ENCODE data around the gene MARK1.
"Not testable (repeated sequence)": the region's sequence is repeated elsewhere in the genome, so short reads cannot be mapped to it uniquely, and the experiment has no call there.

Gene MARK1

DNA sequence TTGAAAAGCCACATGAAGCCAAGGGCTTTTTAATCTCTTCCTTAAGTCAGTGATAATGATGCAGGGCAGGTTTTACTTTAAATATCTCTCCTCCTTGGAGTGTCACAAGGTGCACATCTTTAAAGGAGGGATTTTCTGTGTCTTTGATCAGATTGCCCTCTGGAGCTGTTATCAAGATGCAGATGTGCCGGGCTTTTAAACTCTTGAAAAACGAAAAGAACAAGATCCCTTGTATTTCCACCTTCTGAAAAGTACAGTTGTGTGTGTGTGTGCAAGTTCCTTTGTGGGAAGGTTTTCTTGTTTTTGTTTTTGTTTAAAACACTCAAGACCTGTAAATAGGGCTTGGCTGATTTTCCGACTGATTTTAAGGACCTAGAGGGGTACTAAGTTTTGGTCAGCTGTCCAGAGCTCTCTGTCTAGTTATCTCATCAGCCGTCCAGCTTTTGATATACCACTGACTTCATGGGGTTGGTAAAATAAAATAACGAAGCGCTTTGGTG, 1.6 kb downstream of the MARK1 start:
- DNase-seq: no peak

DNA sequence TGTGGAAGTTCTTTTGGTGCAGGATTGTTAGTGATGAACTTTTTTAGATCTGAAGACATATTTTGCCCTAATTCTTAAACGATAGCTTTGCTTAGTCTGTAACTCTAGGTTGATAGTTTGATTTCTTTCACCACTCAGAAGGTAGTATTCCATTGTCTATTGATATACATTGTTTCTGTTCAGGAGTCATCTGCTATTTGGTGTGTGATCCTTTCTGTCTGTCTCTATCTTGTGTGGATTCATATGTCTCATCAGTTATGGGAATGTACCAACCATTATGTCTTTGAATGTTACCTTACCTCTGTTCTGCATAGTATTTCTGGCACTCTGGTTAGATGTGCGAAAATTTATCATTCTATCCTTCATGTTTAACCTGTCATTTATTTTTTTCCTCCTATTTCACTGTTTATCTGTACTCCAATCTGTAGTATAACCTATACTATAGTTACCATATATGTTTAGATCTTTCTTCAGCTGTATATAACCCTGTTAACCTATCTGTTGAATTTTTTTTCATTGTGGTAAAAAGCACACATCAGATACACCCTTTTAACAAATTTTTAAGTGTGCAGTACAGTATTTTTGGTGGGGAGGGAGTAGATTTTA, 5.7 kb downstream of the MARK1 start:
- DNase-seq: no peak

DNA sequence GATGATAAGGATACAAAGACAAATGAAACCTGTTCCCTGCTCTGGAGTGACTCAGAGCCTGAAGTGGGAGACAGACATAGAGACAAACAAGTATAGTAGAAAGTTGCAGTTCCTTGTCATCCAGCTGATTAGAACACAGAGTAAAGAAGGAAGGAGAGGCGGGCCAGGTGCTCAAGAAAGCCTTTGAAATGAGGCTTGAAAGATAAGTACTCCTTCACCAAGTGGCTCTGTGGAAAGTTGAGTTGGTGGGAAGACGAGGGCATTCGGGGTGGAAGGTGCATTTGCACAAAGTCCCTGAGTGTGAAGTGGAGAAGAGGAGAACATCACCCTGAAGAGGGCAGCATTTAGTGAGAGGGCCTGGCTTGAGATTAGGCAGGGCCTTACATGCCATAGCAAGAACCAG, 17.0 kb downstream of the MARK1 start:
- DNase-seq: no peak

DNA sequence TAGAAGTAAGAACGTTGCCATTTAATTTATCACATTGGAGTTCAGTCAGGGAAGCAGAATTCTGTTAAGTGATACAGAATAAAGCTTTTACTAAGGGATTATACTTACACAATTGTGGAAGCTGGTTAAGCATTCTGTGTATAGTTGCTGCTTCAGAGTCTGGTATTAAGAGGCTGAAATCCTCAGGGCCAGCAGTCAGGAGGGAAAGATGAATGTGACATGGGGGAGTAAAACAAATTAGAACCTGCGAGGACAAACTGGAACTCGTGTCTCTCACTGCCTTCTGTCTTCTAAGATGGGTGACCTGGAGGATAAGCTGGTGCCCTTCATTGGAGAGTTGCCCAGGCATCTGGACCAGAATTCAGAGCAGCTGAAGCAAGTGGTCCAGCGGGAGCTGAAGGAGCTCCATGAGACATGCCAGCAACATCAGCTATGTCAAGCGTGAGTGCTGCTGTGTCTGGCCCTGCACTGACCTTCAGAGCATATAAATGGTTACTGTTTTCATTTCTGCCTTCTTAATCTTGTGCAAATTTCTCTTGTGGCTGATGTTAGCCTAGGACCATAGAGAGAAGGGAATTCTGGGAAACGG, 23.0 kb downstream of the MARK1 start:
- no peak for DNase-seq

DNA sequence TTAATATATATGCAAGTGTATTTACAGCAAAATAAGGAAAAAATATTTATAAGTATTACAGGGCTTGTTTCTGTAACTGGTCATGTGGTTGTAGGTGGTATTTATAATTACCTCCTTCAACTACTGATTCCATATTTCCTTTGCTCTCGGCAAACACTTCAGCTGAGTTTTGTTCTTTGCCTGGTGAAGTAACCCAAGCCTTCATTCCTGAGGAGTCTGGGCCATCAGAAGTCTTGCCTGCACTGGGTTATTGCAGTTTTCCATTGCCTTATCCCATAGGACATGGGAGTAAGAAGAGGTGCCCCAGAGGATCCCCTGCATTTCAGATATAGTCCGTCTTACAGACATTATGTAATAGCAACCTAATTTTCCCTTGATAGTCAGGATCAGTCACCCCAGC, 23.8 kb downstream of the MARK1 start:
- DNase-seq: no peak

DNA sequence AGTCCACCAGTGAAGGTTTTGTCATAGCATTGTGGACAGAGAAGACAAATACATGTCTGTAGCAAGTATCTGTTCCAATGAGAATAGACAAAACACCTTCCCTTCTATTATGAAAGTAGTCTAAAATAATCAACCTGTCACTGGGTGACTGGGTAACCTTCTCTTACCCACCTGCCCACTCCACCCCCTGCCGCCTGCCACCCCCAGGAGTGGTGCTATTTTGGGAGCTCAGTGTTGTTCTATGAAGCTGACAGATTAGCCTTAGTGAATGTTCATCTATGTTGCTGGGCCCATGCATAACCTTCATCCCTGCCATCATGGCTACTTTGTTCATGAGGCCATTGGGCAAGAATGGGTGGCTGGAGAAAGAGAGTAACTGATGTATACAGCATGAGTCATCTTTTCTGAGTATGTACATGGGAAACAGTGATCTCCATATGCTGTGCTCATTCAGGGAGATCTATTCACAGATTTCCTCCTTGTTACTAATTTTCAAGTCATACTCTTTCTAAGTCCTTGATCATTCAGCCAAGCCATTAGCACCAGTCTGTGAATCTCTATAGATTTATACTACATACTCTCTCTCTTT, 24.8 kb downstream of the MARK1 start:
- no peak for DNase-seq

DNA sequence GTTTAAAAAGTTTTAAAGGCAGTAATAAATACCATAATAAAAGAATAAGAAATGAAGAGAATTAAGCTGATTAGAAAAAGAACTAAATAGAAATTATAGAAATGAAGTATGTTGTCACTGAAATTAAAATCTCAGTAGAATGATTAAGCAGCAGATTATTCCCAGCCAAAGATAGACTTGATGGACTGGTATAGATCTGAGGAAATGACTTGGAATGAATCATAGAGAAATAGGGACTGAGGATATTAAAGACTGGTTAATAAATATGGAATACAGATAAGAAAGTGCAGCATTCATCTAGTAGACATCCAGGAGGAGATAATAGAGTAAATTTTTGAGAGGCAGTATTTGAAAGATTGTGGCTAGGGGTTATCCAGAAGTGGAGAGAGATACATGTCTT, 28.7 kb downstream of the MARK1 start:
- no peak for DNase-seq

DNA sequence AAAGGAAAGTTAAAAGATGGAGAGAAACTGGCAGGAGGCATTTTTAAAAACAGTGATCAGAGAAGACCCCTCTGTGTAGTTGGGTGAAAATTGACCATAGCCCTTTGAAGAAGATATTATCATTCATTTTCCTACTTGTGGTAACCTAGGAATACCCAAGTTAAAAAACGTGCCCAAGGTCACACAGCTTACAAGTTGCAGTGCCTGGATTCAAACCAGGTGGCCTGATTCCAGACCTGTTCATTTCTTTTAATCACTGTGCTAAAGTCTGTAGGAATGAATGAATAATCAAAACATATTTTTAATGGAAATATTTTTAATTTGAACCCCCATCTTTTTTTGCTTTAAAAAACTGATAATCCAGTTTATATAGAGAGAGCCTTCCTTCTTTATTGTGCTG, 35.6 kb downstream of the MARK1 start:
- DNase-seq: no peak

DNA sequence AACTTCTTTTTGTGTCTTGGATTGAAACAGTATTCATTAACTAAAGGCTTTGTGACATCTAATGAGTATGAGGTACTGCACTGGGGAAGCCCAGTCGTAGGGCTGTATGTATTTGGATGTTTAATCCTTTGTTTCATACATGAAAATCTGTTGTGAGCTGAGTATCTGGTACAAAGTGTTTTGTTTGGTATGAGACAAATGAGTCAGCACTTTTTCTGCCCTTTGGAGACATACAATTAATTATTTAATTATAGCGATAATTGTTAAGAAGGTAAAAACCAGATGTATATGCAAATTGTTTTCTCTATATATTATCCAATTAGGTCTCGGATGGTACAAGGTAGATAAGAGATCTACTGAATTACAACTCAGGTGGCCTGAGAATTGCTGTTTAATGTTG, 36.3 kb downstream of the MARK1 start:
- no peak for DNase-seq

DNA sequence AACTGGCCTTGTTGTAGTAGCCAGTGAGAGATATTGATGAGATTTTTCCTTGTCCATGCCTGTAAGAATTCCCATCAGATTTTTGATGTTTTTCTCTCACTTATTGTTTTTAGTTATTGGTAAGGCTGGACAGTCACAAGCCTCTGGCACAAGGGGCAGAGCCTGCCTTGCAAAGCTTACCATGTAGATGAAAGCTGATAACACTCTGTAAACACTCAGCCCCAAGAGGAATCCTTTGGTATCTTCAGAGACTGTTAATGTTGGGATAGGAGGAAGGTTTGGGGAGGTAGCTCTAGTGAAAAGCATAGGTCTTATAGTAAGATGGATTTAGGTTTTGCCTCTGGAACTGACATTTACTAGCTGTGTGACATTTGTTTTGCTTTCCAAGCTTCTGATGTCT, 37.7 kb downstream of the MARK1 start:
- no peak for DNase-seq

DNA sequence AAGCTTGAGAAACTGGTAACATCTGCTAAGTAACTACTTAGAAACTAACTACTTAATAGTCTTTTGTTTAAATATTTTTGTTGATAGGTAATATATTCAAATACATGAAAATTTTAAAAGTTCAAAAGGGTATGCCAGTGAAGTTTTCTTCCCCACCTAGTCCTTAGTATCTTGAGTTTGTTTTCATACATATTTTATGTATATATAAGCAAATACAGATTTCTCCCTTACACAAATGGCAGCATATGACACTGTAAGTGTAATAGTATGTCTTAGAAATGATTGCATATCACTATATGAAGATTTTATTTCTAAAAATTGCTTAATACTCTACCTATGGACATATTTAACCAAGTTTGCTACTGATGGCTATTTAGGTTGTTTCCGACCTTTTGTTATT, 38.9 kb downstream of the MARK1 start:
- no peak for DNase-seq

DNA sequence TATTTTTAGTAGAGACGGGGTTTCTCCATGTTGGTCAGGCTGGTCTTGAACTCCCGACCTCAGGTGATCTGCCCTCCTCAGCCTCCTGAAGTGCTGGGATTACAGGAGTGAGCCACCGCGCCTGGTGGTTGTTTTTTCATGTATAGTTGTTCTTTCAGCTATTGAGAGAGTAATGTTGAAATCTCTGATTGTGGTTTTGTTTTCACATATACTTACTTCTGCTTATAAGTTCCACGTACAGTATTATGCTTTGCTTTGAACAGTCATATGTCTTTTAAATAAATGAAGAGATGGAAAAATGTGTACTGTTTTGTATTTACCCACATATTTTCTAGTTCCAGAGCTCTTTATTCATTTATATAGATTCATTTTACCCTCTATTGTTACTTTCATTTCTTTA, 44.5 kb downstream of the MARK1 start:
- DNase-seq: no peak

DNA sequence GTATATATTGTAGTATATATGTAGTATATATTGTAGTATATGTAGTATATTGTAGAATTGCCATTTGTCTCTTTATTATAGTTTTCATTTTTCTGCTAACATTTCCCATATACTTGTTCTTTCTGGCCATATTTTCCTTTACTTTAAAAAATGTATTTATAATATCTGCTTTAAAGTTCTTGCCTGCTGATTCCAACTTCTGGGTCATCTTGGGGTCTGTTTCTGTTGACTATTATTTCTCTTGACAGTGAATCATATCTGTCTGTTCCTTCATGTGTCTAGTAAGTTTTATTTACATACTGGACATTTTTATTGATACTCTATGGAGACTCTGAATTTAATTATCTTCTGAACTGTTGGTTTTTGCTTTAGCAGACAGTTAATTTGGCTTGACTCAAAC, 45.9 kb downstream of the MARK1 start:
- no peak for DNase-seq

DNA sequence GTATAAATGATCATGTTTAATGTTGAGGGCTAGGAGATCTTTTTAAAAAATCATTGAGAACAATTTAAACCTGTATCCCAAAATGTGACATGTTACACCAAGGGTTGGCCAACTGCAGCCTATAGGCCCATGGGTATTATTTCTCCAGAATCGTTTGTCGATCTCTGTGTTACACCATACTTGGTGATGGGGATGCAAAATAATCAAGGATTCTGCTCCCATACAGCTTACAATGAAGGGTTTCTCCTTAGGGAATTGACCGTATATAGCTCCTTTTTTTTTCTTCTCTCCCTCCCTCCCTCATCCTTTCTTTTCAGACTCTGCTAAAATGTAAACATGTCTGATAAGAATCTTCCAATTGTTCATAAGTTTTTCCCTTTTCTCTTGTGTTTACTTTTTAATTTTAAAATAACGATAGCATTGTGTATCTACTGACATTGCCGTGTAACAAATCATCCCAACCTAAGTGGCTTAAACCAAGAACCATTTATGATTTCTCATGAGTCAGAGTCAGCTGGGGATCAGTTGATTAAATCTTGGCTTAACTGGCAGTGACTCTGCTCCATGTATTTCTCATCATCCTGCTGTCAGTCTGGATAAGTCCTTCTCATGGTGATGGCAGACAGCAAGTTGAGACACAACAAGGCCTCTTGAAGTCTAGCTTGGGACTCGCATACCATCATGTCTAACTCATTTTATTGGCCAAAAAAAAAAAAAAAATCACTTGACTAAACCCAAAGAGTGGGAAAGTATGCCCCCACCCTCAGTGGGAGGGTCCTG, 48.0 kb downstream of the MARK1 start:
- DNase-seq: no peak

DNA sequence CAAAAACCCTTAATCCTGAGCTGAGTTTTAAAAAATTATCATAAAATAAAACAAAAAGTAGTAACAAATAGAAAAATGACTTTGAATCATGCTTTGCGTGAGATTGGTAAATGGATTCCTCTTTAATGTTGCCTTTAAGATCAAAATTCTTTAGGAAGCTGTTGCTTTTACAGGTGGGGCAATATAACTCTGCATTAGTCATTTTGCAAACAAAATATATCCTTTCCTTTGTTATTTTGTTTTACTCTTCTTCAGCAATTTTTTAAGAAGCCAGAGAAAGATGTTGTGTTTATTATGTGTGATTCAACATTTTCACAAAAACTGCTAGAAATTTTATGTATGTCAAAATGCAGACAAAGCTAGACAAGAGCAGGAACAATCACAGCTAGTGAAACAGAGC, 50.0 kb downstream of the MARK1 start:
- no peak for DNase-seq

DNA sequence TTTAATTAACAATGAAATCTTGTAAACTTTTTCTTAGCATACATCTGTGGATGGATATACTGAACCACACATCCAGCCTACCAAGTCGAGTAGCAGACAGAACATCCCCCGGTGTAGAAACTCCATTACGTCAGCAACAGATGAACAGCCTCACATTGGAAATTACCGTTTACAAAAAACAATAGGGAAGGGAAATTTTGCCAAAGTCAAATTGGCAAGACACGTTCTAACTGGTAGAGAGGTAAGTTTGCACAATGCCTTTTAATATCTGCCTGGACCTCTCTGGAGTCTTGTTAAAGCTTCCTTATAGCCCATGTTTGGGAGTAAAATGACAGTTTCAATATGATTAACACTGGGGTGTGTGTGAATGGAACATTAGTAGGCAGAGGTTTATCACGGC, 51.4 kb downstream of the MARK1 start:
- DNase-seq: no peak

DNA sequence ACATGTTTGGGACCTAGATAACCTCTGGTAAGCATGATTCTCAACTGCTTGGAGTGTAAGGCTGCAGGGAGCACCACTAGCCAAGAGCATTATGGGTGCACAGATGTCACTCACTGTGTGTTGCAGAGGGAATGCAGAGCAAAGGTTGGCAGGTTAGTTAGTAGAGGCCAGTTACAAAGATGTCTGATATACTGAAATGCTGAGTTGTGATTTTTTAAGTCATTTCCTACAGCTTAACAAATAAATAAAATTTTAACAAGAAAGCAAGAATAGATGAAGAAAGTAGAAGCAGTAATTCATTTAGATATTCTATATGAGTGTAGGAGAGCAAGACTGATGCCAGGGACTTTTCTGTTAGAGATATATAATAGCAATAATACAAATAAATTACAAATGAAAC, 64.8 kb downstream of the MARK1 start:
- no peak for DNase-seq

DNA sequence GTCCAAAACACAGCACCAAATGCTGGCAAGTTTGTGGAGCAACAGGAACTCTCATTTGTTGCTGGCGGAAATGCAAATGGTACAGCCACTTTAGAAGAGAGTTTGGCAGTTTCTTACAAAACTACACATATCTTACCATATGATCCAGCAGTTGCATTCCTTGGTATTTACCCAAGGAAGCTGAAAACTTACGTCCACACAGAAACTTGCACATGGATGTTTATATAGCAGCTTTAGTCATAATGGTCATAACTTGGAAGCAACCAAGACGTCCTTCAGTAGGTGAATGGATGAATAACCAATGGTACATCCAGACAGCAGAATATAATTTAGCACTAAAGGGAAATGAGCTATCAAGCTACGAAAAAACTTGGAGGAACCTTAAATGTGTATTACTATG, 66.4 kb downstream of the MARK1 start:
- no peak for DNase-seq

DNA sequence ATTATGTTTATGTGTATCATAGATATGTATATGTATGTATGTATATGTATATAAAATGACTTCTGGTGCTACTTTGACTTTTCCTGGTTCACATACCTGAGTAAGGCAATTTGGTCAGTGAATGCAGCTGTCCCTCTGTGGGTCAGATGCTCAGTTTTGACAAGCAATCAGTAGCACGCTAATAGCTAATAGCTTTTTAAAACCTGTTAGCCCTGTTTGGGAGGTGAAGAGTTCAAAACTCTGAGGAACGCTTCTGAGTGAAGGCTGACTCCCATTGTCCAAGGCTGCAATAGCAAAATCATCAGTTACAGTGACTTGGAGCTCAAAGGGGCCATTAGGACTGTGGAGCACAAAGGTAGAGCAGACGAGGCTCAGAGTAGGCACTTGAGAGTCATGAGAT, 67.2 kb downstream of the MARK1 start:
- no peak for DNase-seq

DNA sequence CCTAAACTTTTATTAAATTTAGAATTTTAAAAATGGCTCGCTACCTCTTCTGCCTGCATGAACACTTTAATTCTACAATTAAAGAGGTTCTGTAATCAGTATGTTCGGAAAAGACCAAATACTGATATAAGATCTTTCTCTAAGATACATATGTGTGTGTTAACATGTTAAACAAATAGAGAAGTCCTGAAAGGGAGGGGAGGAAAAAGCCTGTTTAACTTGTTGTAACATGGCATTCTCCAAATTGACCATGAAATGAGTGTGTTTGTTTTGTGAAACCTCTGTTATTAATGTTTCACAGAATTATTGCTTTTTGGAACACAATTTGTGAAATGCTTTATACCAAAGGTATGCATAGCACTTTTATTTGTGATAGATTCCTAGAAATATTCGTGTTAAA, 77.0 kb downstream of the MARK1 start:
- DNase-seq: no peak

DNA sequence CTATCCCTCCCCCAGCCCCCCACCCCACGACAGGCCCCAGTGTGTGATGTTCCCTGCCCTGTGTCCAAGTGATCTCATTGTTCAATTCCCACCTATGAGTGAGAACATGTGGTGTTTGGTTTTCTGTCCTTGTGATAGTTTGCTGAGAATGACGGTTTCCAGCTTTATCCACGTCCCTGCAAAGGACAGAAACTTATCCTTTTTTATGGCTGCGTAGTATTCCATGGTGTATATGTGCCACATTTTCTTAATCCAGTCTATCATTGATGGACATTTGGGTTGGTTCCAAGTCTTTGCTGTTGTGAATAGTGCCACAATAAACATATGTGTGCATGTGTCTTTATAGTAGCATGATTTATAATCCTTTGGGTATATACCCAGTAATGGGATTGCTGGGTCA, 77.7 kb downstream of the MARK1 start:
- not testable (repeated sequence) for DNase-seq

DNA sequence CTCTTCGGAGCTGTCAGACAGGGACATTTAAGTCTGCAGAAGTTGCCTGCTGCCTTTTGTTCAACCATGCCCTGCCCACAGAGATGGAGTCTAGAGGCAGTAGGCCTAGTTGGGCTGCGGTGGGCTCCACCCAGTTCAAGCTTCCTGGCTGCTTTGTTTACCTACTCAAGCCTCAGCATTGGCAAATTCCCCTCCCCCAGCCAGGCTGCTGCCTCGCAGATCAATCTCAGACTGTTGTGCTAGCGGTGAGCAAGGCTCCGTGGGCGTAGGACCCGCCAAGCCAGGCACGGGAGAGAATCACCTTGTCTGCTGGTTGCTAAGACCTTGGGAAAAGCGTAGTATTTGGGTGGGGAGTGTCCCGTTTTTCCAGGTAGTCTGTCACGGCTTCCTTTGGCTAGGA, 83.2 kb downstream of the MARK1 start:
- not testable (repeated sequence) for DNase-seq

DNA sequence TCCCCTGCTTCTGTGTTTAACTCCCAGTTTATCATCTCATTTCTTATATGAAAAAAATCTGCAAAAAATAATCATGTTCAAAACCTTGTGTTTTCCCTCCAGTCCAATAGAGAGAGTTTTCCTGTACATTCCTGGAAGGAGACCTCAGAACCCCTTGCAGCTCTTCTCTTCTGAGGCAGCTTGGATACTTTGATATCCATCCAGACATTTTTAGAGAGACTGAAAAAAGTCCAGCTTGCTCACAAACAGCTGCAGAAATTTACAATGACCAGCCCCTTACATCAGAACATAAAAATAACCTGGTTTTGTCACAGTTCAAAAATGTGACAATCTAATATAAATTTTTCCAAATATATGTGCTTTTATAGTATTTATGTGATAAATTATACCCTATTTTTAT, 88.9 kb downstream of the MARK1 start:
- no peak for DNase-seq

DNA sequence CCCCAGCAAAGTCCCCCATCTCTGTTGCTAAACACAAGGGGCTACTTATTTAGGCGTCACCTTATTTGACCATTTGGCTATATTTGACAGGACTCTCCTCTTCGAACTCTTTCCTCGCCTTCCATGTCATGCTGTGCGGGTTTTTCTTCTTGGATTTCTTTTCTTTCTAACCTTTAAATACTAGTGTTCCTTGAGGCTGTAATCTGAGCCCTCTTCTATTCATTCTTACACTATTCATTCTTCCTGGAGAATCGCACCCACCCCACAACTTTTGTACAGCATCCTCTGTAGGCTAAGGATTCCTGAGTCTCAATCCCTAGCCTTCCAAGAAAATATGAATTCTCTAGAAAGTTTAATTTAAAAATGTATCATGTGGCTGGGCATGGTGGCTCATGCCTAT, 100.5 kb downstream of the MARK1 start:
- DNase-seq: no peak

Measured in NCI-H774 (cell line).